Effector CD8-positive, alpha-beta T cell (primary cell): ENCODE measurements around the gene TMEM44.
A peak's percentile ranks its signal among the peaks of the same experiment; 100 is the strongest.

Experiments
- DNase-seq: peaks from one replicate; lab custom pipeline; 2025; lab: John Stamatoyannopoulos, UW
- total RNA-seq, 4 experiments: gene quantifications; one replicate each; lab custom pipeline; 2026; lab: John Stamatoyannopoulos, UW

The TMEM44 gene
- 1.9 to 7.8 (median 3.8) reads per million in 4 experiments for total RNA-seq

DNA sequence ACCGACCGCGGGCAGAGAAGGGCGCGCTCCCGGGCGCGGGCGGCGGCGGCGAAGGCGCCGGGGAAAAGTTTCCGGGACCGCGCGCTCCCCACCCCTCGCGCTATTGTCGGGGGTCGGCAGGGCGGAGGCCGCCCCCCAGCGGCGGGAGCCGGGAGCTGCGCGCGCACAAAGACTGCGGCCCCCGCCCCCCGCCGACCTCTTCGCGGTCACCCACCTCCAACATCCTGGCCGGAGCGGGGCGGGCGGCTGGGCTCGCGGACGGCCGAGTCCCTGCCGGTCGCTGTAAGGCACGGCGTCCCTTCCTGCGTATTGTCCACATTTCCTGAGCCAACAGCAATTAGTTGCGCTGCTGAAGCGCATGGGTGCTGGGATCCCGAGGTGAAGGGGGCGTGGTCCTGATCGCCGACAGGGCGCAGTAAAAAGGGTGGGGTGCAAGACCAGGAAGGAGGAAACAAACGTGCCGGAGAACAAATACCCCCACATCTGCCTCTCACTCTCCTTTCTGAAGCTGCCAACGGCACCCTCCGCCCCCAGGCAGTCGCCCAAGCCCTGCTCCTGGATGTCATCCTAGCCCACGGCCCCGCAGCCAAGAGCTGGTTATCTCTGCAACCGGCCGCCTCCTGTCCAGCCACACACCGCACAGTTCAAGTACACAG, at the start of gene TMEM44:
Gene TMEM44 (minus strand): TSS at position 71 of the 656 bp plus-strand sequence. CDS start 204 bp downstream, outside the sequence.
- DNase-seq = peak; percentile 58

- peak; percentile 14 for DNase-seq
These were observed 49.6 kb upstream of the TMEM44 start for GRCh38 chr3:194682694-194683310.

DNA sequence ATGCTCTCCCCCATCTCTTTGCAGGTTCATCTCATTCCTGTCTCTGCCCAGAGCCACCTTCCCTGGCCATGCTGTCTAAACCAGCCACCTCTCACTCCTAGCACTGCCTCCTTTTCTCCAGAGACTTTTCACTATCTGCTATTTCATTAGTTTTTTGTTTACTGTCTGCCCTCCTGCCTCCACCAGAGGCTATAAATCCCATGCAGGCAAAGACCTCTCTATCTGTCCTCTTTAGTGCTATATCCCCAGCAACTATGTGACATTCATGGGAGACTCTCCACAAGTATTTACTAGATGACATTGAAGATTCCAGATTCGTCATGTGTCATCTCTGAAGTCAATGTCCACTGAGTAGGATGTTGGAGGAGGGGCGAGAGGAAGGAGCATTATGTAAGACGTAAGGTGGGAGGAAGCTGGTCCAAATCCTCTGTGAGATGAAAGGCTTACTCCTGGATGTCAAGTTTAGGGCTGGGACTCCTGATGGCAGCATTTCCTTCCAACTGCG, 49.0 kb upstream of the TMEM44 start:
- DNase-seq = no peak

DNA sequence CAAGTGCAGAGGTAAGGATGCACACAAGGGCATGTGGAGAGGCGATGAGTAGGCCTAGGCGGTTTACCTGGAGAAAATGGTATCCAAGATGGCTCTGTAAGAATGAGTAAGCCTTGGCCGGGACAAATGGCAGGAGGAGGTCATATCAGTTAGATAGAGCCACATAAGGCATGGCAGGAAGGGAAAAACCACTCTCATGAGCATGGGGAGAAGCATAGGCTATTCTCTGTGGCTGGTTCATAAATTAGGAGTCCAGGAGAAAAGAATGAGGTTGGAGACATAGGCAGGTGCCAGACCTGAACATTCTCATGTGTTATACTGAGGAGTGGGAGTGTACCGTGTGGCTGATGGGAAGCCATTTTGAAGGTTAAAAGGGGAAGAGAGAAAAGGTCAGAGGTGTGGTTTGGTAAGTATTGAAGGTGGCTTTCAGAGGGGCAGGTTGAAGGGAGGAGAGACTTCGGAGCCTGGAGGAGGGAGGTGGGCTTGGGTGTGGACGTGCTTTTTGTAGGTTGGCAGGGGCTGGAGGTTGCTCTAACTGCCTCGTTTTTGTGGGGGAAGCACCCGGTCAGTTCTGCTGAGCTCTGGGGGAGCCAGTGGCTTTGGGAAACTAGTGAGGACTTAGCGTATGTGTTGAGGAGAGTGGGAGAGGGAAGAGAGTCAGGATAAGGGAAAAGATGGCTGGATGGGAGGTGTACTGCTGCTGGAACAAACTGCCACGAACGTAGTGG, 47.8 kb upstream of the TMEM44 start:
- no peak for DNase-seq

DNA sequence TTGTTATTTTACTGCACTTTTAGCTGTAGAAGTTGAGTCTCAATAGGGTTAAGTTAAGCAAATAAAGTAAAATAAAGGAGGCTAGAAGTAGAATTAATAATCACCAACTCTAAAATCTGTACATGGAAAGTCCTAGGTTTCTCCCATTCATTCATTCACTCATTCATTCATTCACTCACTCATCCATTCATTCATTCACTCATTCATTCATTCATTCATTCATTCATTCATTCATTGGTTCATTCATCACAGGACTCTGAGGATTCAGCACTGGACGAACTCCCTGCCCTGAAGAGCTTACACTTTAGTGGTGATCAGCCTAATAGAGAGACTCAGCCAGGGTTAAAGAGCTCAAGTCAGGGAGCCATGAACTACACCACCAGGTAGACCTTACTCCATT, 43.3 kb upstream of the TMEM44 start:
- no peak for DNase-seq

DNA sequence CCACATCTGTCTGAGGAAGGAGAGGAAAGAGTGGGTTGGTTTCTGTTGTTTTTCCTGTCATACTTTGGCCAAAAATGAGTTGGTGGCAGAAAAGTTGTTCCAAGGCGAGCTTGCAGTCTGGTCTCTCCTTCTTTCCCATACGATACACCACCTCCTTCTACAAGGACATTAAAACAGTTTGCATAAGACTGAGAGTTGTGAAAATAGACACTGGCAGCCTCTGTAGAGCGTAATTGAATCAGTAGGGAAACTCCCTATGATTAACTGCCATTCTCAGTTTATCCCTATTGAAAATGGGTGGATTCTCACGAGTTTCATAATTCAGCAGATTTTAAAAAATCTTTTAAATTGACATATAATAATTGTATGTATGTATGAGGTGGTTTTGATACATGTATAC, 42.5 kb upstream of the TMEM44 start:
- no peak for DNase-seq

GRCh38 chr3:194675081-194675640, 41.9 kb upstream of the TMEM44 start:
- DNase-seq = no peak

DNA sequence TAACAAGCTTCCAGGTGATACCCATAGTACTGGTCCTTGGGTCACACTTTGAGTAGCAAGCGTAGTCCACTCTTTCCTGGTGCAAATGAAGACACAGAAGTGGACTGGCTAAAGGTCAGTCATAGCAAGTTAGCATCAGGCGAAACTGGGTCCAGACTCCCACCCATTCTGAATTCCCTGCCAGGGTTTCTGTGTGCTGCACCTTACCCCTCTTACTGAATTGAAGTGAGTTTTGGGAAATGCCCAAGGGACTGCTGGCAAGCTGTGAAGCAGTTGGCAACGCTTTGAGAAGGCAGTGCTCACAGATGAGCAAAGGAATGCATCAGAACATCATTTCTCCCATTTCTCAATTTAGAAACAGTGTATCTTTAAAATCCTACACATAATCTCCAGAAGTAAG, 40.5 kb upstream of the TMEM44 start:
- DNase-seq = no peak

DNA sequence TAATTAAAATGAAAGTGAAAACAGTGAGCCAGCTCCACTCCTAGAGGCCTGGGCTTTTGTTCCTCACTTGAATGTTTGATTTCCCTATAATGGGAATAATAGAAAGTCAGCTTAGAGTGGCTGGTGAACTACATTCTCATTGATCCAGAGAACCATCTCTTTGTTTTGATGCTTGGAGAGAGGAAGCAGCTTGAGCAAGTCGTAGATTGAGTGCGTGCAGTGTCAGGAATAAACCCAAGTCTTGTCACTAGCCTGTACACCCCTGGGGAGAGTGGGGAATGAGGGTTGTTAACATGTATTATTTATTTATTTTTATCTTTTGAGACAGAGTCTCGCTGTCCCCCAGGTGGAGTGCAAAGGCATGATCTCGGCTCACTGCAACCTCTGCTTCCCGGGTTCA, 39.7 kb upstream of the TMEM44 start:
- no peak for DNase-seq

- peak; percentile 85 for DNase-seq
These were observed 38.9 kb upstream of the TMEM44 start, which contains the start of gene LSG1 for GRCh38 chr3:194671900-194672808. TSS of gene LSG1 (minus strand) at chr3:194672191. CDS start at chr3:194672162, 29 bp downstream.

GRCh38 chr3:194671511-194671899, 38.3 kb upstream of the TMEM44 start:
- no peak for DNase-seq

DNA sequence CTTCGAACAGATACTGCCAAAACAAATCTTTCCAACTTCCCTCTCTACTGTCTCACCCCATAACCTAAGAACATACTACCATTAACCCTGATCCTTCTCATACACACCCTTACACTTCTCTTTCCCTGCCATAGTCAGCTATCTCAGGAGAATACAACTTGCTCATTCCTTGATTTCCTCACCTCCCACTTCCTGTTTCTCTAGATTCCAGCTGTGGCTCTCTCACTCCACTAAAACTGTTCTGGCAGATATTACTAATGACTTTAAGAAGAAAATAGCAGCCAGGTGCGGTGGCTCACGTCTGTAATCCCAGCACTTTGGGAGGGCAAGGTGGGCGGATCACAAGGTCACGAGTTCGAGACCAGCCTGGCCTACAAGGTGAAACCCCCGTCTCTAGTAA, 34.1 kb upstream of the TMEM44 start:
- DNase-seq = no peak

GRCh38 chr3:194664857-194665256, 31.6 kb upstream of the TMEM44 start:
- DNase-seq = no peak

DNA sequence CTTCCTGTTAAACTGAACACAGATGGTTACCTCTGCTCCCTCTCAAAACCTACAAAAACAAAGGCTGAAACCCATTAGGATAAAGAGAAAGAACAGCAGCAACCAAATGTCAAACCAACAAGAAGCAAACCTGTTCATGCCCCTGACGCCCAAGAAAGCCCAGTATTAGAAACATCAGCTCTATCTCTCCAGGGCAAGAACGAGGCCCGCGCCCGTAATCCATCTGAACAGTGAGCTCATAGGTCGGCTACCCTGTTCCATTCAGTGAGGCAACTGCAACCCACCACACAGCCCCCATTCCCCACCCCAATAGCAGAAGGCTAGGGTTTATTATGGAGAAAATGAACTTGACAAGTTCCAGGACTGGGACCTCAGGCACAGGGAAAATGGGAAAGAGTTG, 28.7 kb upstream of the TMEM44 start:
- DNase-seq = no peak

DNA sequence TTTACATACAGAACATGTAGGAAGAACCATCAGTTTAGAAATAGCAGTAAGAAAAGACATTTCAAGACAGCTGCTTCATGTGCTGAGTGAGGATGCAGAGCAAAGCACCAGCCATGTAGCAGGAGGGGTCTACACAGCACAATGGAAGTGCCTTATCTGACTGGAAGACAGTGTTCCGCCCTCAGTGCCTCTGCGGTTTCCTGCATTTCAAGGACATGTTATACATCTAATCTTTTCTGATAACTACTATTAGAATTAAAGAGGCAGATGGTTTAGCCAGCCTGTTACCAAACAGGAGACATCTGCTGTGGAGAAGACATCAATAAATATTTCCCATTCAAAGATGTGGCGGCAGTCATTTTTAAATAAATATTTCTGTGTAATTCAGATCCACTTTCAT, 28.2 kb upstream of the TMEM44 start:
- DNase-seq = no peak

- no peak for DNase-seq
These were observed 26.6 kb upstream of the TMEM44 start for GRCh38 chr3:194659778-194660177.

GRCh38 chr3:194658477-194659242, 25.4 kb upstream of the TMEM44 start:
- no peak for DNase-seq

GRCh38 chr3:194657439-194657838, 24.2 kb upstream of the TMEM44 start:
- DNase-seq = no peak

- DNase-seq = no peak
These were observed 21.2 kb upstream of the TMEM44 start for GRCh38 chr3:194654443-194654842.

DNA sequence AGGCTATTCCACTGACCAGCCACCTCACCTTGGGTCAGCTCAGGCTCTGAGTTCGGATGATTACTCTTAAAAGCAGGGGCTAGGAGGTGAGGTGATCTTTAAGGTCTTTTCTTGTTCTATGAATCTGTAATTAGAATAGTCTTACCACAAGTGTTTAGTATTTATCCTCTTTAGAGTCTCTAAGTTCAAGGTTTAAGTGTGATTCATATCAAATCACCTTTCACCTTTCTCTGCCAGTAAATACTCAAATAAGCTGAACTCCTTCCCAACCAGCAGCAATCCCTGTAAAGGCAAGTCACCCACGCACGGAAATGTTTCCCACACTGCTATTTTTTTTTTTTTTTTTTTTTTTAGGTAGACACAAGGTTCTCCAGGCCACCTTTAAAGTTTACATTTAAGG, 14.5 kb upstream of the TMEM44 start:
- DNase-seq = no peak

DNA sequence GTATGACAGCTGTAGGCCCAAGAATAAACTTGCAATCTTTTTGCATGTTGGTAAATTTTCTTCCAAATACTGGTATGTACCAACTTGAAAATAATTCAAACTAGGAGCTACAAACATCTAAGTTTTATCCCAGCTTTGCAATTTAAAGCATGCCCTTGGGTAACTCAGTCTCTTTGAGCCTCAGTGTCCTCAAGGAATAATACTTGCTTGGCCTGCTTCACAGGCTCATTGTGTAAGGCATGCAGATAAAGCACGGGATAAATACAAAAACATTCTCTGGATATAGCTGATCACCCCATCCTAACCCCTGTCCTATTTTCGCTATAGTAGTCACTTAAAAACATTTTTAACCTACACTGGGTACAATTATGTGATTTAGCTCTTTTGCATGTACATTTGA, 9.6 kb upstream of the TMEM44 start:
- no peak for DNase-seq
